ENCODE results near the gene ATP11A. TPM values are rescaled to one million over a fixed set of nuclear protein-coding genes. Genes with fewer than 3 reads are reported as not detected.

Gene ATP11A
- total RNA-seq, 1 donor from 2014 or later = 114 TPM

GRCh38 chr13:112905619-112905989, 215.8 kb downstream of the ATP11A start:
- DNase-seq (ENCODE audit: low spot score in 2 of 2, unreplicated experiment in 2 of 2) = no peak
- peaks cover 6% of the 10 kb centered on the region for H3K9me3 Mint-ChIP-seq
- H3K4me3 Mint-ChIP-seq = no peak overlapping the region
- peaks cover 11% of the 10 kb centered on the region for H3K4me1 Mint-ChIP-seq
- H3K27ac Mint-ChIP-seq = no peak overlapping the region
- TF ChIP-seq CTCF (IDR thresholded peaks at IDR 0.05; ENCODE audit: unreplicated experiment) = no peak
- H3K27me3 Mint-ChIP-seq (ENCODE audit: low read depth) = peaks cover 21% of the 10 kb centered on the region
- peaks cover 10% of the 10 kb centered on the region for H3K36me3 Mint-ChIP-seq

- Mint-ChIP-seq H3K36me3 (peaks cover 10% of the 10 kb centered on the region), H3K27me3 (ENCODE audit: low read depth) (peaks cover 19% of the 10 kb centered on the region)
Observed at GRCh38 chr13:112905990-112906641, 216.3 kb downstream of the ATP11A start.

GRCh38 chr13:112907286-112907685, 217.4 kb downstream of the ATP11A start:
- peaks cover 19% of the 10 kb centered on the region for H3K27me3 Mint-ChIP-seq (ENCODE audit: low read depth)
- DNase-seq (ENCODE audit: low spot score in 2 of 2, unreplicated experiment in 2 of 2) = no peak
- peaks cover 4% of the 10 kb centered on the region for H3K4me1 Mint-ChIP-seq
- peaks cover 6% of the 10 kb centered on the region for H3K9me3 Mint-ChIP-seq
- no peak for TF ChIP-seq CTCF (IDR thresholded peaks at IDR 0.05; ENCODE audit: unreplicated experiment)
- H3K4me3 Mint-ChIP-seq = no peak overlapping the region
- no peak overlapping the region for H3K27ac Mint-ChIP-seq
- H3K36me3 Mint-ChIP-seq = peaks cover 10% of the 10 kb centered on the region

More at GRCh38 chr13:112905990-112906641, 216.3 kb downstream of the ATP11A start:
- Mint-ChIP-seq H3K27ac (no peak overlapping the region), H3K4me3 (no peak overlapping the region), H3K9me3 (peaks cover 6% of the 10 kb centered on the region), H3K4me1 (peaks cover 11% of the 10 kb centered on the region)
- TF ChIP-seq CTCF (IDR thresholded peaks at IDR 0.05; ENCODE audit: unreplicated experiment) = no peak
- no peak for DNase-seq (ENCODE audit: low spot score in 2 of 2, unreplicated experiment in 2 of 2)

GRCh38 chr13:112907871-112908331, 218.1 kb downstream of the ATP11A start:
- no peaks in the 10 kb centered on the region for H3K4me1 Mint-ChIP-seq
- no peak overlapping the region for H3K27ac Mint-ChIP-seq
- peaks cover 19% of the 10 kb centered on the region for H3K27me3 Mint-ChIP-seq (ENCODE audit: low read depth)

GRCh38 chr13:112908342-112908741, 218.5 kb downstream of the ATP11A start:
- H3K9me3 Mint-ChIP-seq = peaks cover 6% of the 10 kb centered on the region
- peaks cover 19% of the 10 kb centered on the region for H3K27me3 Mint-ChIP-seq (ENCODE audit: low read depth)
- peaks cover 10% of the 10 kb centered on the region for H3K36me3 Mint-ChIP-seq
- H3K4me1 Mint-ChIP-seq = no peaks in the 10 kb centered on the region
- TF ChIP-seq CTCF (IDR thresholded peaks at IDR 0.05; ENCODE audit: unreplicated experiment) = no peak
- H3K4me3 Mint-ChIP-seq = no peak overlapping the region
- DNase-seq (ENCODE audit: low spot score in 2 of 2, unreplicated experiment in 2 of 2) = no peak
- H3K27ac Mint-ChIP-seq = no peak overlapping the region

More at GRCh38 chr13:112907871-112908331, 218.1 kb downstream of the ATP11A start:
- no peak for DNase-seq (ENCODE audit: low spot score in 2 of 2, unreplicated experiment in 2 of 2)
- Mint-ChIP-seq H3K9me3 (peaks cover 6% of the 10 kb centered on the region), H3K36me3 (peaks cover 10% of the 10 kb centered on the region), H3K4me3 (no peak overlapping the region)
- TF ChIP-seq CTCF (IDR thresholded peaks at IDR 0.05; ENCODE audit: unreplicated experiment) = no peak
